HepG2 (cell line): ENCODE results near the gene PPM1K. TPM values are rescaled to one million over a fixed set of nuclear protein-coding genes. Genes with fewer than 3 reads are reported as not detected.

Source experiments
- ATAC-seq: fragments of 200-7000 bp; cut with Tn5 transposase; 3 replicates; pipeline ENCODE4 v1.9.1; 2020; ENCODE audit warnings: mild to moderate bottlenecking, moderate library complexity
- BruUV-seq: library from RNA; stranded (reverse); fragments of 400-500 nt; replicated peaks from 2 replicates; lab custom pipeline; 2021; lab: Mats Ljungman, UMichigan
- CTCF ChIA-PET: fragments of 300-600 bp; formaldehyde crosslinking; extraction: SDS; loops from one replicate; lab custom pipeline; 2021; ENCODE audit warnings: low total read pairs, inconsistent platforms, low intra/inter-chr PET ratio; lab: Yijun Ruan, JAX
- POLR2A ChIA-PET: fragments of 350-600 bp; sonication (Branson Sonifier 250); formaldehyde crosslinking; loops from one replicate; lab custom pipeline; 2020; ENCODE audit warnings: antibody characterized with exemption, inconsistent platforms; lab: Yijun Ruan, JAX
- DNase-seq: peaks from one replicate; pipeline ENCODE4 v3.0.0-alpha.2; 2015; ENCODE audit warnings: low spot score
- FAIRE-seq: peaks from 3 replicates; lab custom pipeline; 2011; peaks lifted over from hg19 to GRCh38; lab: Jason Lieb, UNC
- H2AFZ ChIP-seq: one replicate; pipeline ENCODE4 v1.6.1; 2011; ENCODE audit warnings: low read length, inconsistent platforms
- H3K27ac ChIP-seq: fragments of 300-600 bp; 3 replicates; pipeline ENCODE4 v1.8.0; 2011; ENCODE audit warnings: mixed run types, mild to moderate bottlenecking, mixed read lengths, low read length, inconsistent platforms; ENCODE audit not compliant: insufficient read depth; ENCODE audit errors: extremely low read length
- H3K27me3 ChIP-seq, 2 experiments: fragments of 200-600 bp in 1 of 2; 2 replicates in 1 of 2; 3 replicates in 1 of 2; pipeline versions ENCODE4 v1.6.0 to v1.8.0; 2011; ENCODE audit warnings: low read length in 2 of 2, mild to moderate bottlenecking in 2 of 2, moderate library complexity in 2 of 2, inconsistent platforms in 1 of 2; ENCODE audit not compliant: insufficient read depth in 2 of 2, control insufficient read depth in 1 of 2
- H3K36me3 ChIP-seq, 2 experiments: fragments of 200-600 bp in 1 of 2; replicated peaks in 1 of 2; 2 replicates in 1 of 2; 3 replicates in 1 of 2; pipeline versions ENCODE4 v1.5.1 to v1.8.0; 2011; ENCODE audit warnings: low read length in 2 of 2, inconsistent platforms in 1 of 2; ENCODE audit not compliant: insufficient read depth in 2 of 2, control insufficient read depth in 1 of 2
- H3K4me1 ChIP-seq: 2 replicates; pipeline ENCODE4 v1.5.1; 2012; ENCODE audit warnings: low read length, inconsistent platforms; ENCODE audit not compliant: insufficient read depth
- H3K4me2 ChIP-seq: 2 replicates; pipeline ENCODE4 v1.6.0; 2011; ENCODE audit warnings: low read depth, low read length, inconsistent platforms
- H3K4me3 ChIP-seq, 3 experiments: fragments of 200-600 bp in 1 of 3; sonication (generic), shearing (Covaris generic) in 1 of 3; replicated peaks in 1 of 3; 2 replicates each; pipeline ENCODE4 v1.5.1; 2011 to 2016; ENCODE audit warnings: low read length in 3 of 3, inconsistent platforms in 2 of 3, low read depth in 2 of 3, mild to moderate bottlenecking in 2 of 3, control low read depth in 1 of 3, mixed read lengths in 1 of 3; ENCODE audit not compliant: insufficient read depth in 1 of 3
- H3K79me2 ChIP-seq: one replicate; pipeline ENCODE4 v1.6.1; 2011; ENCODE audit warnings: low read length, inconsistent platforms; ENCODE audit not compliant: insufficient read depth
- H3K9ac ChIP-seq: 2 replicates; pipeline ENCODE4 v1.6.0; 2011; ENCODE audit warnings: mild to moderate bottlenecking, low read depth, low read length, inconsistent platforms; ENCODE audit not compliant: insufficient read depth
- H3K9me3 ChIP-seq: 2 replicates; pipeline ENCODE4 v1.5.1; 2012; ENCODE audit warnings: mild to moderate bottlenecking, low read length
- H4K20me1 ChIP-seq: 2 replicates; pipeline ENCODE4 v1.6.0; 2011; ENCODE audit warnings: inconsistent platforms, mild to moderate bottlenecking, low read length, moderate library complexity; ENCODE audit not compliant: insufficient read depth
- PHF5A ChIP-seq: IDR thresholded peaks from one replicate; pipeline ENCODE4 v1.6.1; 2018; ENCODE audit warnings: low read depth, missing genetic modification reagents; ENCODE audit not compliant: unreplicated experiment
- SMAD3 ChIP-seq: sonication (generic); formaldehyde crosslinking; IDR thresholded peaks from 2 replicates; pipeline ENCODE4 v1.4.0; 2020; ENCODE audit warnings: missing genetic modification reagents
- ZNF672 ChIP-seq: sonication (generic); formaldehyde crosslinking; IDR thresholded peaks from 2 replicates; pipeline ENCODE4 v1.8.1; 2022; ENCODE audit warnings: missing genetic modification reagents
- ZNF780A ChIP-seq: sonication (generic); formaldehyde crosslinking; IDR thresholded peaks from 2 replicates; pipeline ENCODE4 v1.8.0; 2022; ENCODE audit warnings: mild to moderate bottlenecking, missing genetic modification reagents, moderate library complexity
- ZNF782 ChIP-seq: sonication (generic); formaldehyde crosslinking; IDR thresholded peaks from 2 replicates; pipeline ENCODE4 v1.4.0; 2020; ENCODE audit warnings: missing genetic modification reagents, mild to moderate bottlenecking, borderline replicate concordance
- ZNF816 ChIP-seq: sonication (generic); formaldehyde crosslinking; IDR thresholded peaks from 2 replicates; pipeline ENCODE4 v1.8.0; 2022; ENCODE audit warnings: missing genetic modification reagents, mild to moderate bottlenecking, borderline replicate concordance
- WGBS: methylation state at CpG from one replicate; pipeline ENCODE4 v1.1.6; 2017; ENCODE audit warnings: low lambda C conversion rate; 5-methylcytosine and 5-hydroxymethylcytosine counted together
- in situ Hi-C: cut with HindIII; loops from 2 replicates; pipeline ENCODE4 v1.10.0; 2017; ENCODE audit warnings: low pct_unique_long_range_greater_than_20kb; ENCODE audit not compliant: extremely low pct_ligation_motif_present
- intact Hi-C: fragments of 100-400 bp; cut with micrococcal nuclease; formaldehyde crosslinking; loops from one replicate; pipeline ENCODE4 v1.10.0; 2022; ENCODE audit not compliant: unreplicated experiment
- polyA plus RNA-seq, 8 experiments: library from polyadenylated mRNA; depleted of rRNA in 3 of 8; stranded (reverse) in 7 of 8; unstranded in 1 of 8; fragments of >200 nt; fragmentation: Illumina TruSeq in 4 of 8; extraction: Trizol in 4 of 8; gene quantifications; 2 replicates each; pipeline versions ENCODE4 v1.2.1 to v1.2.3, GENCODE V29; 2011 to 2016; ENCODE audit warnings: low read depth in 4 of 8, missing spikeins in 1 of 8, mixed read lengths in 1 of 8; ENCODE audit not compliant: insufficient read depth in 1 of 8
- total RNA-seq, 5 experiments: library from RNA; depleted of rRNA; stranded (reverse); fragments of >200 nt; fragmentation: Illumina TruSeq; extraction: Trizol; gene quantifications; 2 replicates each; pipeline ENCODE4 v1.2.3, GENCODE V29; 2016; ENCODE audit warnings: low read depth in 1 of 5
- TF ChIP-seq, protein P1 (sequence below): sonication (generic); formaldehyde crosslinking; IDR thresholded peaks from 2 replicates; pipeline ENCODE4 v1.4.0; 2020; ENCODE audit warnings: mild to moderate bottlenecking, missing genetic modification reagents

PPM1K gene
- total and polyA plus RNA-seq, 2 of the 13 experiments (the other 11 are each of a cell fraction or from before 2014, with no cell fraction given), result 11.9 to 17.8 TPM

GRCh38 chr4:88297725-88298454, 13.5 kb upstream of the PPM1K start:
- ATAC-seq (no peak), DNase-seq (no peak), FAIRE-seq (no peak)
- Histone ChIP-seq H3K4me2 (no peak overlapping the region), H3K4me3 (no peak overlapping the region), H4K20me1 (no peaks in the 10 kb centered on the region), H3K79me2 (no peaks in the 10 kb centered on the region), H3K9ac (no peak overlapping the region), H3K4me1 (no peaks in the 10 kb centered on the region), H3K36me3 (no peaks in the 10 kb centered on the region), H3K9me3 (no peaks in the 10 kb centered on the region), H3K27ac (no peak overlapping the region), H2AFZ (no peak overlapping the region), H3K27me3 (peaks cover 0 to 11% of the 10 kb centered on the region in 2 experiments; a peak in 1 of 5 replicates)
- no TSS peak for BruUV-seq
- ChIA-PET CTCF (no interaction called here), POLR2A (no interaction called here)
- in situ Hi-C loops (no loop called here), intact Hi-C loops (no loop called here)
- no peak for TF ChIP-seq ZNF672 (CRISPR knock-in tag)
- no peak for TF ChIP-seq SMAD3
- no peak for TF ChIP-seq ZNF816
- TF ChIP-seq ZNF782 (CRISPR knock-in tag), result no peak
- no peak for TF ChIP-seq PHF5A (CRISPR knock-in tag)
- no peak for TF ChIP-seq ZNF780A (CRISPR knock-in tag)
- TF ChIP-seq, protein P1, sequence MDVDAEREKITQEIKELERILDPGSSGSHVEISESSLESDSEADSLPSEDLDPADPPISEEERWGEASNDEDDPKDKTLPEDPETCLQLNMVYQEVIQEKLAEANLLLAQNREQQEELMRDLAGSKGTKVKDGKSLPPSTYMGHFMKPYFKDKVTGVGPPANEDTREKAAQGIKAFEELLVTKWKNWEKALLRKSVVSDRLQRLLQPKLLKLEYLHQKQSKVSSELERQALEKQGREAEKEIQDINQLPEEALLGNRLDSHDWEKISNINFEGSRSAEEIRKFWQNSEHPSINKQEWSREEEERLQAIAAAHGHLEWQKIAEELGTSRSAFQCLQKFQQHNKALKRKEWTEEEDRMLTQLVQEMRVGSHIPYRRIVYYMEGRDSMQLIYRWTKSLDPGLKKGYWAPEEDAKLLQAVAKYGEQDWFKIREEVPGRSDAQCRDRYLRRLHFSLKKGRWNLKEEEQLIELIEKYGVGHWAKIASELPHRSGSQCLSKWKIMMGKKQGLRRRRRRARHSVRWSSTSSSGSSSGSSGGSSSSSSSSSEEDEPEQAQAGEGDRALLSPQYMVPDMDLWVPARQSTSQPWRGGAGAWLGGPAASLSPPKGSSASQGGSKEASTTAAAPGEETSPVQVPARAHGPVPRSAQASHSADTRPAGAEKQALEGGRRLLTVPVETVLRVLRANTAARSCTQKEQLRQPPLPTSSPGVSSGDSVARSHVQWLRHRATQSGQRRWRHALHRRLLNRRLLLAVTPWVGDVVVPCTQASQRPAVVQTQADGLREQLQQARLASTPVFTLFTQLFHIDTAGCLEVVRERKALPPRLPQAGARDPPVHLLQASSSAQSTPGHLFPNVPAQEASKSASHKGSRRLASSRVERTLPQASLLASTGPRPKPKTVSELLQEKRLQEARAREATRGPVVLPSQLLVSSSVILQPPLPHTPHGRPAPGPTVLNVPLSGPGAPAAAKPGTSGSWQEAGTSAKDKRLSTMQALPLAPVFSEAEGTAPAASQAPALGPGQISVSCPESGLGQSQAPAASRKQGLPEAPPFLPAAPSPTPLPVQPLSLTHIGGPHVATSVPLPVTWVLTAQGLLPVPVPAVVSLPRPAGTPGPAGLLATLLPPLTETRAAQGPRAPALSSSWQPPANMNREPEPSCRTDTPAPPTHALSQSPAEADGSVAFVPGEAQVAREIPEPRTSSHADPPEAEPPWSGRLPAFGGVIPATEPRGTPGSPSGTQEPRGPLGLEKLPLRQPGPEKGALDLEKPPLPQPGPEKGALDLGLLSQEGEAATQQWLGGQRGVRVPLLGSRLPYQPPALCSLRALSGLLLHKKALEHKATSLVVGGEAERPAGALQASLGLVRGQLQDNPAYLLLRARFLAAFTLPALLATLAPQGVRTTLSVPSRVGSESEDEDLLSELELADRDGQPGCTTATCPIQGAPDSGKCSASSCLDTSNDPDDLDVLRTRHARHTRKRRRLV, result no peak
- WGBS, result 31% methylated on average over 6 of the region's 6 CpGs
